ENCODE results near the gene SSBP3. TPM values are rescaled to one million over a fixed set of nuclear protein-coding genes. Genes with fewer than 3 reads are reported as not detected.

The SSBP3 gene
- total RNA-seq, 1 donor = 14.5 TPM

DNA sequence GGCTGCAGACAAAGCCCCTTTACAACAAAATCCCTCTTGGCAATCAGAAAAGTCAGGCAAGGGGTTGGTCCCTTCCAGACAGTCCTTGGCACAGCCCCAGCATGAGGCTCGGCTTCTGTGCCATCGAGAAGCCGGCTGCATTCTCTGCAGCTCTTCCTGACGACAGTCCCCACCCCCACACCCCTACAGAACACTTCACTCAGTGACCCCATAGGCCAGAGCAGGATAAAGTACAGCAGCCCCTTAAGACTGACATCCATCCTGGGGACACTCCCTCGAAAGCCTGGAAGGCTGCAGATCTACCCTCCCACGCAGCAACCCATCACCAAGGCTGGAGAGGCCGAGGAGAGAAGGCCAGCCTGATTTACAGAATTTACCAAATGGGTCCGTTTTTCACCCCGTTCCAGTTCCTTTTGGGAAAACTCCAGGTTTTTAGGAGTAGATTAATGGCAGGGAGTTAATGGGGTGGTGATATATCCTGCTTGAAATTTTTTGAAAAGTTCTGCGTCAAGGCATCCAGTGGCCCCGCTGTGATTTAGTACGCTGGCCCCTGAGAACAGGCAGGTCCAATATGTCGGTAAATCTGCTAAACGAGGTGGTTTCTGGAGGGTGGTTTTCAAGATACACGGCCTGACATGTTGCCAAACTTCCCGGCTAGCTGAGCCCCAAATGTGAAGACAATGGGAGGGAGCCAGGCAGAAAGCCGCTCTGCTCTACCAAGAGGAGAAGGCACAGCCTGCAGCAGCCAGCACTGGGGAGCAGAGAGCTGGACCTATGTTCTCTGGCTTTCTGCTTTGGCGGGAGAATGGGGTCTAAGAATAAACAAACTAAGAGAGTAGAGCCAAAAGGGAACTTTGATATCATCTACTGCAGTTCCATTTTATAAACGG is 81.7 kb downstream of the SSBP3 start:
- Histone ChIP-seq H3K27ac (ENCODE audit: low read depth, low read length) (no peak overlapping the region), H3K4me1 (ENCODE audit: insufficient read depth, low read length) (peaks cover 13% of the 10 kb centered on the region), H2AFZ (ENCODE audit: low read length) (no peak overlapping the region)

DNA sequence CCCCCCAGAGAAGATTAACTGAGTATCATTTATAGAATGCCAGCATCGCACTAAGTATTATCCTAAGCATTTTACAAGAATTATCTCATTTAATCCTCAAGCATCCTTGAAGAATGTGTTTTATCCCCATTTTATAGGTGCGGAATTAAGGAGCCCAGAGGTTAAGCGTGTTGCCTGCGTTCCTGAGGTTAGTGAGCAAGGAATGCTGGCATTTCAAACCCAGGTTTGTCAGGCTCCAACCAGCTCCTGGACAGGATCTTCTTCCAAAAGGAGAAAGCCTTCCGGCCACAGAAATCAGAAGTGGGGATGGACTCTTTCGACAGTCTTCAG is 82.3 kb downstream of the SSBP3 start:
- Histone ChIP-seq H3K27ac (ENCODE audit: low read depth, low read length) (no peak overlapping the region), H3K4me1 (ENCODE audit: insufficient read depth, low read length) (peaks cover 13% of the 10 kb centered on the region), H3K4me2 (ENCODE audit: insufficient read depth, low read length) (no peak overlapping the region), H3K27me3 (ENCODE audit: insufficient read depth, low read length) (no peaks in the 10 kb centered on the region), H3K36me3 (ENCODE audit: insufficient read depth, low read length) (peaks cover 3% of the 10 kb centered on the region), H3K79me2 (ENCODE audit: insufficient read depth, low read length) (peaks cover 67% of the 10 kb centered on the region), H4K20me1 (ENCODE audit: insufficient read depth, low read length) (peaks cover 29% of the 10 kb centered on the region), H2AFZ (ENCODE audit: low read length) (no peak overlapping the region), H3K4me3 (ENCODE audit: insufficient read depth, low read length) (no peak overlapping the region), H3K9me3 (ENCODE audit: low read depth, low read length) (no peaks in the 10 kb centered on the region)
- no peak for DNase-seq (ENCODE audit: insufficient read length, low spot score, missing footprints)
- no peak for TF ChIP-seq CTCF (IDR thresholded peaks at IDR 0.05; ENCODE audit: extremely low read depth, low read depth, low read length)

More for the DNA sequence above, 81.7 kb downstream of the SSBP3 start:
- Histone ChIP-seq H4K20me1 (ENCODE audit: insufficient read depth, low read length) (peaks cover 33% of the 10 kb centered on the region), H3K4me3 (ENCODE audit: insufficient read depth, low read length) (no peak overlapping the region), H3K27me3 (ENCODE audit: insufficient read depth, low read length) (no peaks in the 10 kb centered on the region), H3K79me2 (ENCODE audit: insufficient read depth, low read length) (peaks cover 73% of the 10 kb centered on the region), H3K4me2 (ENCODE audit: insufficient read depth, low read length) (no peak overlapping the region), H3K36me3 (ENCODE audit: insufficient read depth, low read length) (peaks cover 3% of the 10 kb centered on the region), H3K9me3 (ENCODE audit: low read depth, low read length) (no peaks in the 10 kb centered on the region)
- DNase-seq (ENCODE audit: insufficient read length, low spot score, missing footprints) = no peak
- no peak for TF ChIP-seq CTCF (IDR thresholded peaks at IDR 0.05; ENCODE audit: extremely low read depth, low read depth, low read length)

DNA sequence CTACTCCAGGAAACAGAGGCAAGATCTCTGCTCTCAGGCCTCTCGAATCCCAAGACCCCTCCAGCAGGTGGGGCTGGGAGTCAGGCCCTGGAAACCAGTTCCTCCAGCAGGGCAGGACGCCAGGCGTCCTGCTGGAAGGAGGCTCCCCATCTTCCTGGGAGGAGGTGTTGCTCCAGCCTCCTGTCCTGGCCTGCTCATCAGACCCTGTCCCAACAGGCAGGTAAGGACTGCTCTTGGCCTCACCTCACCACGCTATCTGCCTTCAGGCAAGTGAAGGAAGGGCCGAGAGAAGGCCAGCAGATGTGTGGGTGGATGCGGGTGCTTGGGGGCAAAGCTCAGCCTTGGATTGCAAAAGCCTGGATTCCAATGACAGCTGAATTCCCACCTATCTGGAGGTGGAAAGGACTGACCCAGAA is 82.9 kb downstream of the SSBP3 start:
- DNase-seq (ENCODE audit: insufficient read length, low spot score, missing footprints) = no peak
- Histone ChIP-seq H3K27ac (ENCODE audit: low read depth, low read length) (no peak overlapping the region), H4K20me1 (ENCODE audit: insufficient read depth, low read length) (peaks cover 32% of the 10 kb centered on the region), H3K4me2 (ENCODE audit: insufficient read depth, low read length) (no peak overlapping the region), H3K4me3 (ENCODE audit: insufficient read depth, low read length) (no peak overlapping the region), H2AFZ (ENCODE audit: low read length) (no peak overlapping the region), H3K36me3 (ENCODE audit: insufficient read depth, low read length) (peaks cover 3% of the 10 kb centered on the region), H3K9me3 (ENCODE audit: low read depth, low read length) (no peaks in the 10 kb centered on the region), H3K79me2 (ENCODE audit: insufficient read depth, low read length) (peaks cover 61% of the 10 kb centered on the region), H3K4me1 (ENCODE audit: insufficient read depth, low read length) (peaks cover 13% of the 10 kb centered on the region), H3K27me3 (ENCODE audit: insufficient read depth, low read length) (no peaks in the 10 kb centered on the region)
- no peak for TF ChIP-seq CTCF (IDR thresholded peaks at IDR 0.05; ENCODE audit: extremely low read depth, low read depth, low read length)

DNA sequence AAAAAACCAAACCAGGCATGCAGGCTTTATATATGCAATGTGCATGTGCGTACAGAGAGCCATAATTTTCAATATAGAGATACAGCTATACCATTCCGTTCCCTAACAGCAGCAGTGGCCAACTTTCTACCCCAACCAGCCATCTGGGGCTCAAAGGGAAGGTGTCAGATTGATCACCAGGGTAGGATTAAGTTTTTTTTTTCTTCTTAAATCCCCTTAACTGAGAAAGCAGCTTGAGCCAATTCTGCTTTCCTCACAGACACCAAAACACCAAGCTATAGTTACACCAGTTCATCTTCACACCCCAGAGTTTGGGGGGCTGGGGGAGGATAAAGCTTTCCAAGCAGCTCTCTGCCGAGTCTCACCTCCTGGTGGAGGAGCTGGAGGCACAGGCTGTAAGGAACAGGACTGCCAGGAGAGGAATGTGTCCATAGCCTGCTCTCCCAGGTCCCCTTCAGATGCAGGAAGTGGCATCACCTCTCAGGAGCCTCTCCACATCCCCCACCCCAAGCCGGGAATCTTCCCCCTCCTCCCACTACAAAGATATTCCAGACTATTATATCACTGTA is 87.9 kb downstream of the SSBP3 start:
- H3K4me2 ChIP-seq (ENCODE audit: insufficient read depth, low read length) = no peak overlapping the region
- no peak overlapping the region for H3K27ac ChIP-seq (ENCODE audit: low read depth, low read length)
- H3K79me2 ChIP-seq (ENCODE audit: insufficient read depth, low read length) = peaks cover 25% of the 10 kb centered on the region
- H3K4me1 ChIP-seq (ENCODE audit: insufficient read depth, low read length) = no peaks in the 10 kb centered on the region
- DNase-seq (ENCODE audit: insufficient read length, low spot score, missing footprints) = no peak
- H2AFZ ChIP-seq (ENCODE audit: low read length) = no peak overlapping the region
- peaks cover 34% of the 10 kb centered on the region for H4K20me1 ChIP-seq (ENCODE audit: insufficient read depth, low read length)
- no peaks in the 10 kb centered on the region for H3K9me3 ChIP-seq (ENCODE audit: low read depth, low read length)
- no peak overlapping the region for H3K4me3 ChIP-seq (ENCODE audit: insufficient read depth, low read length)
- no peak for TF ChIP-seq CTCF (IDR thresholded peaks at IDR 0.05; ENCODE audit: extremely low read depth, low read depth, low read length)
- peaks cover 3% of the 10 kb centered on the region for H3K36me3 ChIP-seq (ENCODE audit: insufficient read depth, low read length)
- no peaks in the 10 kb centered on the region for H3K27me3 ChIP-seq (ENCODE audit: insufficient read depth, low read length)

Data from osteoblast (primary cell).